Esophagus mucosa (tissue), 1 donor: Measurements from ENCODE around the gene TMEM87A. TPM values are rescaled to one million over a fixed set of nuclear protein-coding genes. Genes with fewer than 3 reads are reported as not detected.
A peak's percentile ranks its signal among the peaks of the same experiment; 100 is the strongest.
"Not testable (repeated sequence)": the region's sequence is repeated elsewhere in the genome, so short reads cannot be mapped to it uniquely, and the experiment has no call there.

ENCODE experiments used
- ATAC-seq: fragments of 200-7000 bp; cut with Tn5 transposase; one replicate; pipeline ENCODE4 v1.9.1; 2020
- total RNA-seq: library from RNA; stranded (reverse); gene quantifications from one replicate; pipeline ENCODE4 v1.2.4, GENCODE V29; 2023
- donor health status: DM: yes; HTN: yes; CAD: no.

The TMEM87A gene, protein sequence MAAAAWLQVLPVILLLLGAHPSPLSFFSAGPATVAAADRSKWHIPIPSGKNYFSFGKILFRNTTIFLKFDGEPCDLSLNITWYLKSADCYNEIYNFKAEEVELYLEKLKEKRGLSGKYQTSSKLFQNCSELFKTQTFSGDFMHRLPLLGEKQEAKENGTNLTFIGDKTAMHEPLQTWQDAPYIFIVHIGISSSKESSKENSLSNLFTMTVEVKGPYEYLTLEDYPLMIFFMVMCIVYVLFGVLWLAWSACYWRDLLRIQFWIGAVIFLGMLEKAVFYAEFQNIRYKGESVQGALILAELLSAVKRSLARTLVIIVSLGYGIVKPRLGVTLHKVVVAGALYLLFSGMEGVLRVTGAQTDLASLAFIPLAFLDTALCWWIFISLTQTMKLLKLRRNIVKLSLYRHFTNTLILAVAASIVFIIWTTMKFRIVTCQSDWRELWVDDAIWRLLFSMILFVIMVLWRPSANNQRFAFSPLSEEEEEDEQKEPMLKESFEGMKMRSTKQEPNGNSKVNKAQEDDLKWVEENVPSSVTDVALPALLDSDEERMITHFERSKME
- total RNA-seq = 60.1 TPM

DNA sequence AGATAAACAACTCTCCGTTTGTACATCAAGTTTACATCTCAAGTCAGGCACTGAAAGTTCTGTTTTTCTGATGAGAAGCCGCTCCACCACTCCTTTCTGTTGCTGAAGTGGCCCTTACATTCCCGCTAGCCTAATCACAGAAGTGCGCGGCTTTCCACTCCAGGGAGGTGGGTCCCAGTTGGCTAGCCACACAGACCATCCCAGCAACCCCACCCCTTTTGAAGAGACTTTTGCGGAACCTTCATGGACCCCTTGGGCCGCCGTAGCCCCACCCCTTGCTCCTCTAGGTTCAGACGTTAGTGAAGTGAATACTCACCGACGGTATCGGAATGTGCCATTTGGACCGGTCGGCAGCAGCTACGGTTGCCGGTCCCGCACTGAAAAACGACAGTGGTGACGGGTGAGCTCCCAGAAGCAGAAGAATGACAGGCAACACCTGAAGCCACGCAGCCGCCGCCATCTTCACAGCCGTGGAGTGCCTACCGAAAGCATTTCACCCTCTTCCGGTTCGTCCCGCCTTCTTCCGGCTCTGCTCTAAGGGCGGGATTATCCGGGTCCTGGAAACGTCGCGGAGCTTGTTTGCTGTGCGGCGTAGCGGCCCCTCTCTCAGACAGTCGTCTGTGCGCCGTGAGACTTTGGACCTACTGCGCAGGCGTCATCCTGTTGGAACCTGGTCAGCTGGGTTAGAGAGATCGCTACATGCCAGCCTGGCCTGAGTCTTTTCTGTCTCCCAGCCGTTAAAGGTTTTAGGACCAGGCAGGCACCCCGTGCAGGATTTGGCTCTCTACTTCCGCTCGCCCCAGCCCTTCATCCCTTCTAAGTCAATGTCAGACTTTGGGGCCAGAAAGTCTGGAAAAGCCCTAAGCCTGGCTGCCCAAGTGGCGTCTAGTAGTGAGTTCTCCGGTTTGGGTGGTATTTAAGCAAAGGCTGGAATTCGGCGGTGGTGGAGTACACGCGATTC is at the start of gene TMEM87A, which contains the start of gene GANC:
Gene TMEM87A (minus strand): TSS at position 495 of the 961 bp plus-strand sequence. CDS start 35 bp downstream, at position 460.
Gene GANC (plus strand): TSS at position 263 of the 961 bp plus-strand sequence. CDS start 1,281 bp downstream, outside the sequence.
- ATAC-seq = peak; percentile 96

DNA sequence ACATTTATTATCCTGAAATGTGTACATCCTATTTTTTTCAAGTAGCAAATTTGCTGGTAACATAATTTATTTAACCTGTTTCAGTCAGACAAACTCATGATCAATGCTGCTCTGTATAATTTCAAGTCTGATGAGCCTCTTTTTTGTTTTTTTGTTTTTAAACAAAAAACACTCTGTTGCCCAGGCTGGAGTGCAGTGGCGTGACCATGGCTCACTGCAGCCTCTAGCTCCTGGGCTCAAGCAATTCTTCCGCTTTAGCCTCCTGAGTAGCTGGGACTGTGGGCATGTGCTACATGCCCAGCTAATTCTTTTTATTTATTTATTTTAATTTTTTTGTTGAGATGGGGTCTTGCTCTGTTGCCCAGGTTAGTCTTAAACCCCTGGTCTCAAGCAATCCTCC is 46.0 kb upstream of the TMEM87A start:
- ATAC-seq = no peak

DNA sequence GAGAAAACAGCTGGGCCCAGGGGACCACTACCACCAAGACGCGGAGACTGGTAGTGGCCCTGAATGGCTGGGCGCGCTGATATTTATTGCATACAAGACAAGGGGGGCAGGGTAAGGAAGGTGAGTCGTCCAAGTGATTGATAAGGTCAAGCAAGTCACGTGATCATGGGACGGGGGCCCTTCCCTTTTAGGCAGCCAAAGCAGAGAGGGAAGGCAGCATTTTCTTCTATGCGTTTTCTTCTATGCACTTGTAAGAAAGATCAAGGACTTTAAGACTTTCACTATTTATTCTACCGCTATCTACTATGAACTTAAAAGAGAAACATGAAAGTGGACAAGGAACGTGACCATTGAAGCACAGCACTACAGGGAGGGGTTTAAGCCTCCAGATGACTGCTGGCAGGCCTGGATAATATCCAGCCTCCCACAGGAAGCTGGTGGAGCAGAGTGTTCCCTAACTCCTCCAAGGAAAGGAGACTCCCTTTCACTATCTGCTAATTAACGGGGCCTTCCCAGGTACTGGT is 43.1 kb upstream of the TMEM87A start:
- ATAC-seq = not testable (repeated sequence)

DNA sequence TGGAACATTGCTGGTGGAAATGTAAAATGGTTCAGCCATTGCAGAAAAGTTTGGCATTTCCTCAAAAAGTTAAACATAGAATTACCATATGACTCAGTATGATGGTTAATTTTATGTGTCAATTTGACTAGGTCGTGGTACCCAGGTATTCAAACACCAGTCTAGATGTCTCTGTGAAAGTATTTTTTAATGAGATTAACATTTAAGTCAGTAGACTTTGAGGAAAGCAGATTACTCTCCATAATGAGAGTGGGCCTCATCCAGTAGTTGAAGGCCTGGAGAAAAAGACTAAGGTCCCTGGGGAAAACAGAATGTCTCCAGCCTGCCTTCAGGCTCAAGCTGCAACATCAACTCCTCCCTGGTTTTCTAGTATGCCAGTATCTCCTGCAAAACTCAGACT is 42.3 kb upstream of the TMEM87A start:
- ATAC-seq = no peak

DNA sequence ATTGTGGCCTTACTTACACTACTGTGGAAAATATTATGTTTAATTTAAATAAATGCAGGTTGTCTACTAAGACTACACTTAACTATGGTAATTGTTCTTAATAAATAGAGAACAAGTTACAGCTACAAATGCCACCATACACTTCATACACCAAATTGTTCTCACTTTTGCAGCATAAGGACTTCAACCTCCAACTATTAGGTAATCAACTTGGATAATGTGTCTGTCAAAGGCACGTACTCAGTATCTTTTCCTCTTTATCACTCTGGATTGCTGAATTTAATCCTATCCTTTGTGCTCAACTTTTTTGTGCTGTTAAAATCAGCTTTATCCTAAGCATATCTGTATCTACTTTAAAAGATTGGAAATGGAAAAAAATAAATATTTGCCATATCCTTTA is 41.6 kb upstream of the TMEM87A start:
- no peak for ATAC-seq

DNA sequence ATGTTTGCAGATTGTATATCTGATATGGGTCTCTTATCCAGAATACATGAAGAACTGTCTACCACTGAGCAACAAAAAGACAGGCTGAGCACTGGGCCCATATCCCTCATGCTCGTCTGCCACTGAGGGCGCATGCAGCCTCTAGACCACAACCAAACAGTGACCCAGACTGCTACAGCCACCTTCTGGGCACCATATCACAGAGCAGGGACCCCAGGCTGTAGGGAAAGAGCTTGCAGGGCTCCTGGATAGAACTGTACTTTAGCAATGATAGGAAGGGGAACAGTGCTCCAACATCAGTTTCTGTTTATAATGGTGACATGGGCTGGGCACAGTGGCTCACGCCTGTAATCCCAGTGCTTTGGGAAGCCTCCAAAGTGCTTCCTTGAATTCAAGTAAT is 40.2 kb upstream of the TMEM87A start:
- no peak for ATAC-seq

DNA sequence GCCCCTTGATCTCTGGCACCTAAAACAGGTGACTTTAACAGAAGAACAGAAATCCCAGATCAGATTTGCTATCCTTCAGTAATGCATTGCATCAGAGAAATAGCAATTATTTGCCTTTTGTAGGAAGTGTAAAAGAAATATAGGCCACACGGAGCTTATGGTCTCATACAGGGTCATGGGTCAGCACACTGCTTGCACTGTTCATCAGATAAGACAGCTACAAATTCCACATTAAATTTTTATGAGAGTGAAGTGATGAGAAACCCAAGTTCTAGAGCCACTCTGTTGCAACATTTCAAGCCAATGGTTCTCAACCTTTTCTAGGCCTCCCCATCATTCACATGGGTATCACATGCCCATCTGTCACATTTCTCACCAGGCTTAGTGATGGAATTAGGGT is 33.4 kb upstream of the TMEM87A start:
- ATAC-seq = no peak

DNA sequence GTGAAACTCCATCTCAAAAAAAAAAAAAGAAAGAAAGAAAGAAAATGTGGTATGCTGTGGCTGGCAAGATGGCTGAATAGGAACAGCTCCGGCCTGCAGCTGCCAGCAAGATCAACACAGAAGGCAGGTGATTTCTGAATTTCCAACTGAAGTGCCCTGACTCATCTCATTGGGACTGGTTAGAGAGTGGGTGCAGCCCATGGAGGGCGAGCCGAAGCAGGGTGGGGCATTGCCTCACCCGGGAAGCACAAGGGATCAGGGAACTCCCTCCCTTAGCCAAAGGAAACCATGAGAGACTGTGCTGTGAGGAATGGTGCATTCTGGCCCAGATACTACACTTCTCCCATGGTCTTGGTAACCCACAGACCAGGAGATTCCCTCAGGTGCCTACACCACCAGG is 27.8 kb upstream of the TMEM87A start:
- peak; percentile 66 for ATAC-seq

DNA sequence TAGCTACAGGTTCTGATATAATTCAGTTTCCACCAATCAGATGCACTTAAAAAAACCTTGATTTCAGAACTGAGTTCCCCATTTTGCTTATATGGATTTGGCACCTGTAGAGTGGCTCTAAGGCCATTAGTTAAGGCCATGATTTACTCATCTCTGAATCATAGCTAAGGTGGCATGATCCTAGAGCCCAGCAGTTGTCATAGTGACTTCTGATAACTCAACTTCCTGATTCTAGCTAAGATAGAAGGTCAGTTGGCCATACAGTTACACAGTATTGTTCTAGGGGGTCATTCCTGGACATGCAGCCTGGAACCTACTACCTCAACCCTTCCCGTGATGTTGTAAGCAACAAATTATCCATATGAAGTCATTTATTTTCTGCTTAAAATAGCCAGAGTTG is 15.9 kb upstream of the TMEM87A start:
- ATAC-seq = peak; percentile 57

DNA sequence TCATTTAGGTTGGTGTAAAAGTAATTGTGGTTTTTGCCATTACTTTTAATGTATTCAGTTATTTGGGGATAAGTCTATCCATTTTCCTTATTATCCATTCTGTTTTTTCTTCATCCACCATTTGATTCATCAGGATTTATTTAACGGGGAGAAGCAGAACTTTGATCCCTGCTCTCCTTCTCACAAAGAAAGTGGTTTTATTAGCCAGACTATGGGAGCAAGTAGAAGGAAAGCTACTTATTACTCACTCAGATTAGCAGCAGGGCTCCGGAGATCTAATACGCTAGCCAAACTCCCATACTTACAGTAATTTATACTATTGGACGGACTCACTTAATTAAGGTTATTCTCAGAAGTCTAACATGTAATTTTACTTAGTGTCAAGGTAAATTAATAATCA is 14.7 kb upstream of the TMEM87A start:
- ATAC-seq = no peak

DNA sequence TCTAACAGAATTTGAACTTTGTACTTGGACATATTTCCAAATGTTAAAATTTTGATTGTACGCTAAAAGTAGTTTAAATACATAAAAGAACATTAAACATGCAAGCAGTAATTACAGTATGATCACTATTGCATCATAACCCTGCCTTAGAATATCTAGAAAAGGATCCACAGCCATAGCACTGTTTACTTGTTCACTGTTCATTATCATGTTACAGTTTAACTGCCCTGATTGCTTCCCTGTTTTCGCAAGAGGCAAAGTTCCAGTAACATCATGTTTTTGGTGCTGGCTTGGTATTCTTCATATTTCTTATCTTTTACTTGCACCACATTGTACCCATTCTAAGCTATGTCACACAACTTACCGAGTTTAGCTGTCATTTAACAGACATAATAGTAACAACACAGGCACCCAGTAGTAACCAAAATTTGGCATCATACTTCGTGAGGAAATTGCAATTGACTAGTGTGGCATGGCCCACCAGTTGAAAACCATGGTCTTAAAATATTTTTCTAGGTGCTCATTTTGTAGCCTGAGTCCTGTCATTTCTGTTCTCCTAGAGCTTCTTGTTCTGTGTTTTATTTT is 13.3 kb upstream of the TMEM87A start:
- no peak for ATAC-seq

DNA sequence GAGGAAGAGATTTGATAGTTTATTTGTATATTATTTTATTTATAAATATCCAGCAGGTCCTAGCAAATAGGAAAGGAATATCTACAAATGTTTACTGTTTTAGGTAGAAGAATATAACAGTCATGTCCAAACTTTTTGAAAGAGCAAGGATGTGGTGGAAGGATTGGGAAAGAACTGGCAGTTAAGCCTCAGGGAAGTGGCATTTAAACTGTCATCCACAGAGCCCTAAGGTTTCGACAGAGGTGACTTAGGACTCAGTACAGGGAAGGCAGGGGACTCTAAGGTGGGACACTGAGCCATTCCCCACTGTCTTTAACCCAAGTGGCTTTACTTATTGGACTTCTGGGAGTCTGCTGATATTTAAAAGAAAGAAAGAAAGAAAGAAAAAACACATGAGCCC is 11.8 kb upstream of the TMEM87A start:
- no peak for ATAC-seq

DNA sequence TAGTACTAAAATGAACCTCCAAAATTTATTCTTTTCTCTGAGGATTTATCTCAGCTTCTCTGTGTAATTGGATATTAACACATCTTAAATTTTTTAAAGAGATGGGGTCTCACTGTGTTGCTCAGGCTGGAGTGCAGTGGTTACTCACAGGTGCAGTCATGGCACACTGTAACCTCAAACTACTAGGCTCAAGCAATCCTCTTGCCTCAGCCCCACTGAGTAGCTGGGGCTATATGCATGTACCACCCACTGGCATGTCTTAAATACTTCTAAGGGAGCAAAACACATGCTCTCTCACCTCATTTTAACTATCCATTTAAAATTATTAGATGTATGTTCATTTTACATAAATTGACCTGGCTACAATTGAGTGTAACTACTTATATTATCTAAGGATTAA is 11.3 kb upstream of the TMEM87A start:
- ATAC-seq = no peak

DNA sequence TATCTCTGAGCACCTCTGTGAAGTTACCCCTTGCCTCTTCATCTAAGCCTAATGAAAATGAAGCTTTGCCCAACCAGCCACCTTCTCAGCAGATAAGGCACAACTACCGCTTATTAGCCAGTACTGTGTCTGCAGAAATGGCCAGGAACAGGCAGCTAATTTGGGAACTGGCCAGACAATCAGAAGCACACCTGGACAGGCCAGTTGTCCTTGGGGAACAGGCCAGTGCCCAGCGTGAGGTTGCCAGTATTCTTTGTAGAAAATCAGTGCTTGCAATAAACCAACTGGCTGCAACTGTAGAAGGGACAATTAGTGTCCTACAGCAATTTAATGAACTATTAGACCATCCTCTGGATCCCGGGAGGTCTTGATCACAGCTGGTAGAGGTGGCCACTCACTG is 10.4 kb upstream of the TMEM87A start:
- ATAC-seq = no peak

DNA sequence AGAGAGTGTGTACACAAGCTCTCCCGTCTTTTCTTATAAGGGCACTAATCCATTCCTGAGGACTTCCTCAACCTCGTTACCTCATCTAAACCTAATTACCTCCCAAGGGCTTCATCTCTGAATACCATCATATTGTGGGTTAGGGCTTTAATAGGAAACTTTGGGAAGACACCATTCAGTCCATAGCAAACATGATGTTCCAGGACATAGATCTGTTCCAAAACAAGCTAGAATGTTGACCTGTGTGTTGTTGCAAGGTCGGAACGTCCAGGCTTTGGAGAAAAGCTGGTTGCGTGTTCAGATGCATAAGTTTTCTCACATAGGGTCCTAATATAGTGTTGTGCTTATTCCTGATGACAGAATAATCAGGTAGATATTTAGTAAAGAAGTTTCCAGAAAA is 9.7 kb upstream of the TMEM87A start:
- ATAC-seq = no peak

DNA sequence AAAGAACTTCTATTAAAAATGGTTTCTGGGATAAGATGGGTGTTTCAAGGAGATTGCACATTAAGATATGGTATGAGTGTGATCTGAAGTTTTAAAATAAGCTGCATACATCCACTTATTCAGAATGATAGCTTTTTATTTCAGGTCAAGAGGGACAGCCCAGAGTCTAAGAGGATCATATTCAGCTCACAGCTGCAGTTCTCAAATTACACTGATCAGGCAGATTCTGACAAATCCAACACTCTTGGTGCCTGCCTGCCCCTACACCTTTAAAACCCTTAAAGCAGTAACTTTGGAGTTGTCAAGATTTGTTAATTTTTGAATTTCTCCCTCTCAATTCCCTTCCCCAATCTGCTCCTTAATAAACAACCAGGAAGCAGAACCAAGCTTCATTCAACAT is 9.1 kb upstream of the TMEM87A start:
- no peak for ATAC-seq

DNA sequence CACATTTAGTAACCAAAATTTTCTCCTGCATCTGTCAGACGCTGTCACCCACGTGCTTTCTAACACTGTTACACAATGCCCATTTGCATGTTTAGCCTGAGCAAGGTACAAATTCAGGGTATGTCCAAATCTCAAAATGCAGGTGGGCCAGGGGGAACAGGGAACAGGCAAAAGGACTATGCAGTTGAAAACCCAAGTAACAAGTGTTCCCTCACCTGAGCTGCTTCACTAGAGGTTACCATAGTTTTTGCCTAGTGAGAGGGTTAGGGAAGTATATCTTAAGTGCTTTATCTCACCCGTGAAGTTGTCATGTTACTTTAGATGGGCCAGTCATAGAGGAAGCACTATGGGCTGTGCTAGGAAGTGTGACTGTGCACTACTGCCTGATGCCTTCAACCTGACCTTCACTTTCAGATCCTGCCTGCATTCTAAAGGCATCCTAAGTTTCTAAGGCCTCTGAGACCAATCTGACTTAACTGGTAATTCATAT is 6.0 kb upstream of the TMEM87A start:
- ATAC-seq = peak; percentile 19

DNA sequence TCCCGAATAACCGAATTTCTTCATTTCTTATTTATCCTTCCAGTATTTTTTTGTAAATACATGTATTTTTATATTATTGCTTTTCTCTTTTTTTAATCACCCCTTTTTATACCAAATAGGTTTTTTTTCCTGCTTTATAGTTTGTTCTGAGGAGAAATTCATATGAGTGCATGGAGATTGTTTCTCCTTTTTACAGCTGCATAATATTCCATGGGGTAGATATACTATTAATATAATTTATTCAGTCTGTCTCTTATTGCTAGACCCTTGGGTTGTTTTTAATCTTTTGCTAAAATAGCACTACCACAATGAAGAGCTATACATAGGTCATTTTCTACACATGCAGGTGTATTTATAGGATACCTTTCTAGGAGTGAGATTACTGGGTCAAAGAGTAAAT is 3.5 kb upstream of the TMEM87A start:
- no peak for ATAC-seq

DNA sequence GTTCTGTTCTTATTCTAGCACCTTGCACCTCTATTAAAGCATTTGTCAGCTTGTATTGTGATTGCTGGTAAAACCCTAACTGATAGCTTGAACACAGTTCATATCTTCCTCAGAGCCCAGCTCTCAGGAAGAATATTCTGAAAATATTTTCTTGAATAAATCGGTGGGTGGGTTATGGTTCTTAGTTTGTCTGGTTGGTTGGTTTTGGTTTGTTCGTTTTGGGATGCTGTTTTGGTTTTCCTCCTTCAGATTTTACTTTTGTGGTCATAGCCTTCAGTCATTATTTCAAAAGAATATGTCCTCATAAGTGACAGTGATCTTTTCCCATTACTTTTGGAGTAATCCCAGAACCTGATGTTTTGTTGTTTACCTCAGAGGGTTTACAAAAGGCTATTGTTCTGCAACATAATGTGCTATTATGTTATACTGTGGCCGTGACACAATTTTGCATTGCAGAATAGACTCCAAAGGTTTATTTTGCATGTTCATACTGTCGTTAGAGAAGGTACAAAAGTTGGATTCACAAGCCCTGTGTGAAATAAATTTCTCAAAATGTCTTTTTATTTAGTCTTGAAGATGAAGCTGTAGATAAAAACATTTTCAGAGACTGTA is 2.7 kb upstream of the TMEM87A start:
- ATAC-seq = no peak

DNA sequence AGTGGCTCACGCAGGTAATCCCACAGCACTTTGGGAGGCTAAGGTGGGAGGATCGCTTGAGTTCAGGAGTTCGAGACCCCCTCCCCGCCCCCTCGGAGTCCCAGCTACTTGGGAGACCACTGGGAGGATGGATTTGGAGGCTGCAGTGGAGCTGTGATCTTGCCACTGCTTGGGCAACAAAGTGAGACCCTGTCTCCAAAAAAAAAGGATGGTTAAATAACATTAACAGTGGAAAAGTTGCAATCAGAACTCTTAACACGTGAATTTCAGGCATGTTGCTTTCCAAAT is 1.4 kb upstream of the TMEM87A start:
- ATAC-seq = no peak

DNA sequence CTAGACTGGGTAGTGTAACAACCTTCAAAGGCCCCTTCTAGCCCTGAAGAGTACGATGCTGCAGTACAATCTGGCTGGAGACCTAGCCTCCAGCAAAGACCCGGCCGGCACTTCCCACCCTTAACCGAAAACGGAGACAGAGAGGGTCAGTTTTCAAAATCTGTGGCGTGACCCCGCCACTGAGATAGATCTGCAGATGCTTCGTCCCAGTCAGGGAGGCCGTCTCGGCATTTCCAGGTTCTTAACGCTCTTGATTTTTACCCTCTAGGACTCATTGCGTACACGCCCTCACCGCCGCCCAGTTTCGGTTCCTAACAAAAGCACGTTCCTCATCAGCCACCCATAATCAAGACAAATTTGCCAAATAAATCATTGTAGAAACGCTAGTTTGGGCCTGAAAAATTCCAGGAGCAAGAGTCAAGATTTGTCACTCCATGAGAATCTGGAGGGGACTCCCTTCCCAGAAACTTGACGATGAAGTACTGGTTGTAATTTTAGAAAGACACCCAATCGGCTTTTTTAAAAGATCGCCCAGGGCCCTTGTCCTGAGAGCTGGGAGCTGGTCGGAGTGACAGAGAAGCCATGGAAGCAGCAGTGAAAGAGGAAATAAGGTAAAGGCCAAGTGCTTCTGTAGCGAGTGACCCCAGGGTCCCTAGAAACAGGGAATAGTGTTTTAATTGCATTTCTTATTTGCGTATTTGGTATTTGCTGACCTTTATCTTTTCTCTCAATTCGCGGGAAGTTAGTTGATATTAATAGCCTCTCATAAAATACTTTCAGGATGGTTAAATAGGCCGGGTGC is 868 bp upstream of the TMEM87A start:
- peak; percentile 61 for ATAC-seq
